Measurements from ENCODE around the gene GNRH2.

- TF ChIP-seq EP300 (IDR thresholded peaks at IDR 0.05): no peak
- TF ChIP-seq CTCF (IDR thresholded peaks at IDR 0.05): no peak
Observed at GRCh38 chr20:2998728-2999127, 44.7 kb upstream of the GNRH2 start.

Data from esophagus muscularis mucosa (tissue), 3 donors.